DOHH2 (cell line): Measurements from ENCODE around the gene BTBD16.

Source experiments
- H3F3A ChIP-seq: fragments of 200-600 bp; sonication (generic), shearing (Covaris generic); 2 replicates; pipeline ENCODE4 v1.6.0; 2016; ENCODE audit warnings: antibody characterized with exemption, mild to moderate bottlenecking; ENCODE audit not compliant: control insufficient read depth, insufficient read depth
- H3K27ac ChIP-seq: fragments of 200-600 bp; sonication (generic); 2 replicates; pipeline ENCODE4 v1.5.1; 2014; ENCODE audit warnings: low read depth, mild to moderate bottlenecking, low read length, moderate library complexity
- H3K27me3 ChIP-seq: fragments of 200-600 bp; sonication (generic); 2 replicates; pipeline ENCODE4 v1.6.1; 2014; ENCODE audit warnings: mild to moderate bottlenecking, low read length, mixed read lengths; ENCODE audit not compliant: control insufficient read depth
- H3K36me3 ChIP-seq: fragments of 200-600 bp; sonication (generic); 2 replicates; pipeline ENCODE4 v1.6.1; 2014; ENCODE audit warnings: mild to moderate bottlenecking, low read length, moderate library complexity, mixed read lengths; ENCODE audit not compliant: control insufficient read depth
- H3K4me1 ChIP-seq: fragments of 200-600 bp; sonication (generic); 2 replicates; pipeline ENCODE4 v1.6.1; 2014; ENCODE audit warnings: mild to moderate bottlenecking, low read length, mixed read lengths; ENCODE audit not compliant: control insufficient read depth
- H3K4me2 ChIP-seq: fragments of 200-600 bp; sonication (generic); 2 replicates; pipeline ENCODE4 v1.6.0; 2014; ENCODE audit warnings: mild to moderate bottlenecking, low read length, moderate library complexity
- H3K4me3 ChIP-seq: fragments of 200-600 bp; sonication (generic); 2 replicates; pipeline ENCODE4 v1.5.1; 2014; ENCODE audit warnings: mild to moderate bottlenecking, low read length, mixed read lengths
- H3K79me2 ChIP-seq: fragments of 200-600 bp; sonication (generic); 2 replicates; pipeline ENCODE4 v1.6.1; 2014; ENCODE audit warnings: mild to moderate bottlenecking, low read length, mixed read lengths; ENCODE audit not compliant: control insufficient read depth
- H3K9me2 ChIP-seq: fragments of 200-600 bp; sonication (generic); replicated peaks from 2 replicates; pipeline ENCODE4 v1.6.1; 2014; ENCODE audit warnings: mild to moderate bottlenecking, low read length, mixed read lengths; ENCODE audit not compliant: control insufficient read depth
- H3K9me3 ChIP-seq: fragments of 200-600 bp; sonication (generic); 2 replicates; pipeline ENCODE4 v1.6.1; 2014; ENCODE audit warnings: antibody characterized with exemption, low read length, mixed read lengths; ENCODE audit not compliant: control insufficient read depth, insufficient read depth
- H4K20me1 ChIP-seq: fragments of 200-600 bp; sonication (generic); 2 replicates; pipeline ENCODE4 v1.6.0; 2014; ENCODE audit warnings: low read depth, mild to moderate bottlenecking, antibody characterized with exemption, low read length, moderate library complexity; ENCODE audit not compliant: control insufficient read depth, insufficient read depth
- CTCF ChIP-seq: fragments of 200-600 bp; sonication (generic); IDR thresholded peaks from one replicate; pipeline ENCODE4 v1.5.1; 2014; ENCODE audit warnings: antibody characterized with exemption, mild to moderate bottlenecking, low read depth, low read length; ENCODE audit not compliant: poor library complexity, severe bottlenecking
- EZH2phosphoT487 ChIP-seq: fragments of 200-600 bp; sonication (generic); IDR thresholded peaks from 2 replicates; pipeline ENCODE4 v1.6.1; 2017; ENCODE audit warnings: borderline replicate concordance, mild to moderate bottlenecking, antibody characterized with exemption, low read length, moderate library complexity, mixed read lengths

The BTBD16 gene

GRCh38 chr10:122249991-122250750 lies 20.9 kb upstream of the BTBD16 start:
- H3K4me1 ChIP-seq, result no peaks in the 10 kb centered on the region
- no peak for TF ChIP-seq EZH2phosphoT487
- no peak for TF ChIP-seq CTCF
- no peaks in the 10 kb centered on the region for H3K36me3 ChIP-seq
- no peak overlapping the region for H3K27ac ChIP-seq
- H3K79me2 ChIP-seq, result no peaks in the 10 kb centered on the region
- no peaks in the 10 kb centered on the region for H4K20me1 ChIP-seq
- no peaks in the 10 kb centered on the region for H3K27me3 ChIP-seq
- no peak overlapping the region for H3K4me3 ChIP-seq
- H3K9me2 ChIP-seq, result no peaks in the 10 kb centered on the region
- no peaks in the 10 kb centered on the region for H3F3A ChIP-seq
- H3K9me3 ChIP-seq, result no peaks in the 10 kb centered on the region
- H3K4me2 ChIP-seq, result no peak overlapping the region

DNA sequence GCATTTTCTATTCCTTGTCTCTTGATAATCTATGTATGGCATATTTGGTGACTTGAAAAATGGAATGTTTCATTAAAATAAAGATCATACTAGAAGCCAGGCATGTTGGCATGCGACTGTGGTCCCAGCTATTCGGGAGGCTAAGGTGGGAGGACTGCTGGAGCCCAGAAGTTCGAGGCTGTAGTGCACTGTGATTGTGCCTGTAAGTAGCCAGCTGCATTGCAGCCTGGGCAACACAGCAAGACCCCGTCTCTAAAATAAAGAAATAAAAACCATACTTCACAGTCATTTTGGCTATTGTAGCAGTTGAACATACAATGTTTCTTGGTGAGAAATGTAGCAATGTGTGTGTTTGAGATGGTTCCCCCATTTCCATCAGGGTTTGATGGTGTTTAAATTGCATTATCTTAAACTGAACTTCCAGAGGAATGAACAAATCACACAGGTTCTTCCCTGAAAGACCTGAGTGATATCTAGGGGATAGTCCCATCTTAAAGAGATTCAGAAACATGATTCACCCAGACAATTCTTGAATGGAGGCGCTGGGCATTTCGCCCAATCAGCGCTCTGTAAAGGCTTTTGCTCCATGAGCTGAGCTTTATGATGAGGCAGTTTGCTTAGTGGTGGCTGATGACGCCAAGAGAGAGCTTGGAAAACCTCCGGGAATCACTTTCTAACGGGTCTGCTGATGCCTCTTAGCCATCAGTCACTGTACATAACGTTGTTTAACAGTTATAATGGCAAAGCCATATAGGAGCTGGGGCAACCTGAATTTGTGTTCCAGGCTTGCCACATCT lies 19.4 kb upstream of the BTBD16 start:
- Histone ChIP-seq H3K9me3 (no peaks in the 10 kb centered on the region), H3K4me3 (no peak overlapping the region), H3K36me3 (no peaks in the 10 kb centered on the region), H3K4me2 (no peak overlapping the region), H3K4me1 (no peaks in the 10 kb centered on the region), H3K27me3 (no peaks in the 10 kb centered on the region), H3K9me2 (no peaks in the 10 kb centered on the region), H4K20me1 (no peaks in the 10 kb centered on the region), H3F3A (no peaks in the 10 kb centered on the region), H3K79me2 (no peaks in the 10 kb centered on the region), H3K27ac (no peak overlapping the region)
- TF ChIP-seq CTCF (no peak), EZH2phosphoT487 (no peak)

DNA sequence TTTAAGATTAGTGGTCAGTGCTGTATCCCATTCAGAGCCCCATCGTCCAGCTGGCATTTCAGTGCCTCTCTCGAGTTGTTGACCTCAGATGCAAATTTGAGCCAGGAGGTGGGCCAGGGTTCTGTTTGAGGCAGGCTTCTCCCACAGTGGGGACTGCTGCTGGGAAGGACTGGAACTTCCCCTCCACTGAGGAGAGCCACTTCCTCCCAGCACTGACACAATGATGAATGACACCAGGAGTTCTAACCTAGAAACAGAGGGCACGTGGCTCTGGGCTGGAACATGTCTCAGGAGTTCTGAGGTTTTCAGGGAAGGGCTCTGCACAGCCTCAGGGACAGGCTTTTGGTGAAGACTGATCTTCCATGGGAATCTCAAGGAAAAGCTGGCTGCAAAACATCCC lies 18.3 kb upstream of the BTBD16 start:
- Histone ChIP-seq H3F3A (no peaks in the 10 kb centered on the region), H3K36me3 (no peaks in the 10 kb centered on the region), H3K27me3 (no peaks in the 10 kb centered on the region), H3K9me3 (no peaks in the 10 kb centered on the region), H3K4me3 (no peak overlapping the region), H3K4me1 (no peaks in the 10 kb centered on the region), H3K4me2 (no peak overlapping the region), H3K79me2 (no peaks in the 10 kb centered on the region), H4K20me1 (no peaks in the 10 kb centered on the region), H3K9me2 (no peaks in the 10 kb centered on the region), H3K27ac (no peak overlapping the region)
- TF ChIP-seq CTCF, result no peak
- no peak for TF ChIP-seq EZH2phosphoT487
